Tibial nerve (tissue), 3 donors: ENCODE data around the gene ASZ1.

Experiments
- CTCF ChIP-seq, 5 experiments: fragments of 200-600 bp in 3 of 5; fragments of 450-650 bp in 2 of 5; sonication (generic) in 3 of 5; IDR thresholded peaks; one replicate each; pipeline ENCODE4 v1.5.1; 2016 to 2019; ENCODE audit warnings: antibody characterized with exemption in 5 of 5, mild to moderate bottlenecking in 3 of 5, moderate library complexity in 2 of 5
- POLR2A ChIP-seq, 2 donors: fragments of 450-650 bp; IDR thresholded peaks; one replicate each; pipeline ENCODE4 v1.6.1; 2017; ENCODE audit warnings: antibody characterized with exemption in 2 of 2, mild to moderate bottlenecking in 2 of 2, moderate library complexity in 2 of 2

GRCh38 chr7:117424090-117424829 is 3.0 kb downstream of the ASZ1 start:
- no peak for TF ChIP-seq CTCF (IDR thresholded peaks at IDR 0.05)
- TF ChIP-seq POLR2A (IDR thresholded peaks at IDR 0.05): no peak
